Caco-2 (cell line): ENCODE data around the gene PCDHGC4. TPM values are rescaled to one million over a fixed set of nuclear protein-coding genes. Genes with fewer than 3 reads are reported as not detected.

ENCODE experiments used
- BruUV-seq: library from RNA; stranded (reverse); fragments of 400-500 nt; replicated peaks from 2 replicates; lab custom pipeline; 2021; lab: Mats Ljungman, UMichigan
- CTCF ChIA-PET: fragments of 300-600 bp; sonication (Branson Sonifier 250); formaldehyde crosslinking; loops from one replicate; lab custom pipeline; 2022; ENCODE audit warnings: antibody characterized with exemption; lab: Charles Lee
- POLR2A ChIA-PET: fragments of 300-600 bp; sonication (Branson Sonifier 250); formaldehyde crosslinking; loops from one replicate; lab custom pipeline; 2022; ENCODE audit warnings: antibody characterized with exemption; lab: Charles Lee
- DNase-seq, 2 experiments: peaks; one replicate each; pipeline versions ENCODE4 v3.0.0 to v3.0.0-alpha.2; 2020 to 2022
- H3K27me3 ChIP-seq: replicated peaks from 2 replicates; pipeline ENCODE4 v1.6.0; 2011; ENCODE audit warnings: low read length; ENCODE audit not compliant: control insufficient read depth, insufficient read depth
- H3K36me3 ChIP-seq: 2 replicates; pipeline ENCODE4 v1.5.1; 2011; ENCODE audit warnings: low read length; ENCODE audit not compliant: control insufficient read depth, insufficient read depth
- H3K4me1 ChIP-seq: fragments of 250-450 bp; sonication (Bioruptor Pico); 2 replicates; pipeline ENCODE4 v1.5.1; 2020; ENCODE audit warnings: mild to moderate bottlenecking
- H3K4me3 ChIP-seq: 2 replicates; pipeline ENCODE4 v1.5.1; 2011; ENCODE audit warnings: low read depth, mild to moderate bottlenecking, control low read depth, low read length
- H3K9me3 ChIP-seq: fragments of 250-450 bp; sonication (Bioruptor Pico); 2 replicates; pipeline ENCODE4 v1.5.1; 2020; ENCODE audit warnings: mild to moderate bottlenecking, moderate library complexity
- H3K27ac Mint-ChIP-seq: one replicate; pipeline ENCODE4 v1.8.0; 2022; ENCODE audit warnings: mixed read lengths; ENCODE audit not compliant: unreplicated experiment
- H3K27me3 Mint-ChIP-seq: one replicate; pipeline ENCODE4 v1.8.0; 2022; ENCODE audit warnings: mixed read lengths; ENCODE audit not compliant: insufficient read depth, unreplicated experiment
- H3K36me3 Mint-ChIP-seq: one replicate; pipeline ENCODE4 v1.8.0; 2022; ENCODE audit warnings: mild to moderate bottlenecking, mixed read lengths; ENCODE audit not compliant: insufficient read depth, unreplicated experiment
- H3K4me1 Mint-ChIP-seq: one replicate; pipeline ENCODE4 v1.8.0; 2022; ENCODE audit warnings: low read depth, mixed read lengths; ENCODE audit not compliant: unreplicated experiment
- H3K4me3 Mint-ChIP-seq: one replicate; pipeline ENCODE4 v1.8.0; 2022; ENCODE audit warnings: mild to moderate bottlenecking, moderate library complexity, mixed read lengths; ENCODE audit not compliant: unreplicated experiment
- H3K9me3 Mint-ChIP-seq: one replicate; pipeline ENCODE4 v1.8.0; 2022; ENCODE audit warnings: mixed read lengths; ENCODE audit not compliant: unreplicated experiment
- intact Hi-C: fragments of 100-400 bp; cut with micrococcal nuclease; formaldehyde crosslinking; loops from one replicate; pipeline ENCODE4 v1.10.0; 2022; ENCODE audit not compliant: unreplicated experiment
- total RNA-seq: library from RNA; stranded (reverse); gene quantifications from 2 replicates; pipeline ENCODE4 v1.2.3, GENCODE V29; 2022
- TF ChIP-seq, protein P1 (sequence below), 2 experiments: fragments of 200-600 bp in 1 of 2; IDR thresholded peaks; 1 replicate in 1 of 2; 2 replicates in 1 of 2; pipeline versions ENCODE4 v1.5.1 to v1.8.0; 2011 to 2022; ENCODE audit warnings: antibody characterized with exemption in 1 of 2, control low read depth in 1 of 2, inconsistent platforms in 1 of 2, low read depth in 1 of 2, low read length in 1 of 2, mild to moderate bottlenecking in 1 of 2, moderate library complexity in 1 of 2; ENCODE audit not compliant: insufficient read depth in 1 of 2, severe bottlenecking in 1 of 2, unreplicated experiment in 1 of 2

The PCDHGC4 gene
- total RNA-seq, 1 experiment from 2014 or later = 0.39 TPM

DNA sequence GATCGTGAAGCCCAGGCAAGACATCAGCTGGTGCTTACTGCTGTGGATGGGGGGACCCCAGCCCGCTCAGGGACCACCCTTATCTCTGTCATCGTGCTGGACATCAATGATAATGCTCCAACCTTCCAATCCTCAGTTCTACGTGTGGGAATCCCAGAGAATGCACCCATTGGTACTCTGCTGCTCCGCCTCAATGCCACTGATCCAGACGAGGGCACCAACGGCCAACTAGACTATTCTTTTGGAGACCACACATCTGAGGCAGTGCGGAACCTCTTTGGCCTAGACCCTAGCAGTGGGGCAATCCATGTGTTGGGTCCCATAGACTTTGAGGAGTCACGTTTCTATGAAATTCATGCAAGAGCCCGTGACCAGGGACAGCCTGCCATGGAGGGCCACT lies 5.0 kb downstream of the PCDHGC4 start:
- Histone ChIP-seq H3K9me3 (no peaks in the 10 kb centered on the region), H3K27me3 (no peaks in the 10 kb centered on the region), H3K36me3 (no peaks in the 10 kb centered on the region), H3K4me1 (no peaks in the 10 kb centered on the region), H3K4me3 (no peak overlapping the region)
- H3K4me1 Mint-ChIP-seq = no peaks in the 10 kb centered on the region
- no peak overlapping the region for H3K4me3 Mint-ChIP-seq
- no peak overlapping the region for H3K27ac Mint-ChIP-seq
- ChIA-PET POLR2A (no interaction called here), CTCF (no interaction called here)
- intact Hi-C loops = no loop called here
- H3K9me3 Mint-ChIP-seq = no peaks in the 10 kb centered on the region
- no peaks in the 10 kb centered on the region for H3K27me3 Mint-ChIP-seq
- H3K36me3 Mint-ChIP-seq = no peaks in the 10 kb centered on the region
- BruUV-seq = no TSS peak
- no peak for DNase-seq
- TF ChIP-seq, protein P1, sequence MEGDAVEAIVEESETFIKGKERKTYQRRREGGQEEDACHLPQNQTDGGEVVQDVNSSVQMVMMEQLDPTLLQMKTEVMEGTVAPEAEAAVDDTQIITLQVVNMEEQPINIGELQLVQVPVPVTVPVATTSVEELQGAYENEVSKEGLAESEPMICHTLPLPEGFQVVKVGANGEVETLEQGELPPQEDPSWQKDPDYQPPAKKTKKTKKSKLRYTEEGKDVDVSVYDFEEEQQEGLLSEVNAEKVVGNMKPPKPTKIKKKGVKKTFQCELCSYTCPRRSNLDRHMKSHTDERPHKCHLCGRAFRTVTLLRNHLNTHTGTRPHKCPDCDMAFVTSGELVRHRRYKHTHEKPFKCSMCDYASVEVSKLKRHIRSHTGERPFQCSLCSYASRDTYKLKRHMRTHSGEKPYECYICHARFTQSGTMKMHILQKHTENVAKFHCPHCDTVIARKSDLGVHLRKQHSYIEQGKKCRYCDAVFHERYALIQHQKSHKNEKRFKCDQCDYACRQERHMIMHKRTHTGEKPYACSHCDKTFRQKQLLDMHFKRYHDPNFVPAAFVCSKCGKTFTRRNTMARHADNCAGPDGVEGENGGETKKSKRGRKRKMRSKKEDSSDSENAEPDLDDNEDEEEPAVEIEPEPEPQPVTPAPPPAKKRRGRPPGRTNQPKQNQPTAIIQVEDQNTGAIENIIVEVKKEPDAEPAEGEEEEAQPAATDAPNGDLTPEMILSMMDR (IDR thresholded peaks at IDR 0.05; ENCODE audit: insufficient read depth in 1 of 2, low read depth in 1 of 2, low read length in 1 of 2, severe bottlenecking in 1 of 2, unreplicated experiment in 1 of 2) = no peak

DNA sequence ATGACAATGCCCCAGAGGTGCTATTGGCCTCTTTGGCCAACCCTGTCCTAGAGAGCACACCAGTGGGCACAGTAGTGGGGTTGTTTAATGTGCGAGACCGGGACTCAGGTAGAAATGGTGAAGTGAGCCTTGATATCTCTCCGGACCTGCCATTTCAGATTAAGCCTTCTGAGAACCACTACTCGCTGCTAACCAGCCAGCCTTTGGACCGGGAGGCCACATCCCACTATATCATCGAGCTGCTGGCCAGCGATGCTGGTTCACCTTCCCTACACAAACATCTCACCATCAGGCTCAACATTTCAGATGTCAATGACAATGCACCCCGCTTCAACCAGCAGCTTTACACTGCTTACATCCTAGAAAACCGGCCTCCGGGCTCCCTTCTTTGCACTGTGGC lies 5.4 kb downstream of the PCDHGC4 start:
- H3K4me3 Mint-ChIP-seq = no peak overlapping the region
- Histone ChIP-seq H3K27me3 (no peaks in the 10 kb centered on the region), H3K4me3 (no peak overlapping the region), H3K4me1 (no peaks in the 10 kb centered on the region), H3K9me3 (no peaks in the 10 kb centered on the region), H3K36me3 (no peaks in the 10 kb centered on the region)
- peaks cover under 1% of the 10 kb centered on the region for H3K27me3 Mint-ChIP-seq
- intact Hi-C loops = no loop called here
- no peak overlapping the region for H3K27ac Mint-ChIP-seq
- POLR2A ChIA-PET = no interaction called here
- DNase-seq = no peak
- H3K36me3 Mint-ChIP-seq = no peaks in the 10 kb centered on the region
- TF ChIP-seq, protein P1 (IDR thresholded peaks at IDR 0.05; ENCODE audit: insufficient read depth in 1 of 2, low read depth in 1 of 2, low read length in 1 of 2, severe bottlenecking in 1 of 2, unreplicated experiment in 1 of 2) = no peak
- CTCF ChIA-PET = no interaction called here
- no TSS peak for BruUV-seq
- no peaks in the 10 kb centered on the region for H3K9me3 Mint-ChIP-seq
- peaks cover 2% of the 10 kb centered on the region for H3K4me1 Mint-ChIP-seq

DNA sequence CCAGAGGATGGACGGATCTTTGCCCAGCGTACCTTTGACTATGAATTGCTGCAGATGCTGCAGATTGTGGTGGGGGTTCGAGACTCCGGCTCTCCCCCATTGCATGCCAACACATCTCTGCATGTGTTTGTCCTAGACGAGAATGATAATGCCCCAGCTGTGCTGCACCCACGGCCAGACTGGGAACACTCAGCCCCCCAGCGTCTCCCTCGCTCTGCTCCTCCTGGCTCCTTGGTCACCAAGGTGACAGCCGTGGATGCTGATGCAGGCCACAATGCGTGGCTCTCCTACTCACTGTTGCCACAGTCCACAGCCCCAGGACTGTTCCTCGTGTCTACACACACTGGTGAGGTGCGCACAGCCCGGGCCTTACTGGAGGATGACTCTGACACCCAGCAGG lies 5.9 kb downstream of the PCDHGC4 start:
- DNase-seq = no peak
- H3K27me3 ChIP-seq = no peaks in the 10 kb centered on the region
- POLR2A ChIA-PET = no interaction called here
- TF ChIP-seq, protein P1 (IDR thresholded peaks at IDR 0.05; ENCODE audit: insufficient read depth in 1 of 2, low read depth in 1 of 2, low read length in 1 of 2, severe bottlenecking in 1 of 2, unreplicated experiment in 1 of 2) = no peak
- CTCF ChIA-PET = no interaction called here
- H3K36me3 ChIP-seq = no peaks in the 10 kb centered on the region
- H3K4me3 ChIP-seq = no peak overlapping the region
- no peaks in the 10 kb centered on the region for H3K9me3 ChIP-seq
- H3K36me3 Mint-ChIP-seq = peaks cover 3% of the 10 kb centered on the region
- peaks cover 6% of the 10 kb centered on the region for H3K27me3 Mint-ChIP-seq
- BruUV-seq = no TSS peak
- no peaks in the 10 kb centered on the region for H3K4me1 ChIP-seq
- no peaks in the 10 kb centered on the region for H3K9me3 Mint-ChIP-seq
- no peak overlapping the region for H3K27ac Mint-ChIP-seq
- no peak overlapping the region for H3K4me3 Mint-ChIP-seq
- peaks cover 7% of the 10 kb centered on the region for H3K4me1 Mint-ChIP-seq
- intact Hi-C loops = no loop called here
